Activated CD8-positive, alpha-beta memory T cell treated with anti-CD3 and anti-CD28 coated beads, Interleukin-2, amount 50 U/mL, for 24 hours (primary cell): ENCODE measurements around the gene OBP2B.
A peak's percentile ranks its signal among the peaks of the same experiment; 100 is the strongest.
"Not testable (repeated sequence)": the region's sequence is repeated elsewhere in the genome, so short reads cannot be mapped to it uniquely, and the experiment has no call there.

Experiments
- DNase-seq: peaks from one replicate; pipeline ENCODE4 v3.0.0-alpha.2; 2020; ENCODE audit errors: extremely low read depth

OBP2B gene

DNA sequence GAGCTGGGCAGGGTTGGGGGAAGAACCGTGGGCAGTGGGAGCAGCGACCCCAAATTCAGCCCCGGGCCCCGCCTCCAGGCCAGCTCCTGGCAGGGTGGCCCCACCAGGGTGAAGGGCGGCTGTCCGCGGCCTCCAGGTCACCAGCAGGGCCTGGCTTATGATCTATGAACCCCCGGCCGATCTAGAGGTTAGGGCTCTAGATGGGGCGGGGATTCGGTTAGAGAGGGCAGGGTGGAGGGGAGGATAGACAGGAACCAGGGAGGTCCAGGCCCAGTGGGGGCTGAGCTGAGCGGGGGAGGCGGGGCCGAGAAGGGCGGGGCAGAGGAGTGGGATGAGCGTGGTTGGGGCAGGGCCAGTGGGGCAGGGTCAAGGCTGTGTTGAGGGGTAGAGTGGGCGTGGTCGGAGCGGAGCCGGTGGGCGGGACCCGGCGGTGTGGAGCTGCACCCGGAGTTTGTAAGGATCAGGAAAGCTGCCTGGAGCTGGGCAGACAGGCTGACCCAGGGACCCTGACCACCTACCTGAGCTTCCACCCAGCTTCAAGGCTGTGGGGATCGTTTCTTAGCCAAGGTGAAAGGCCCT, 29.3 kb upstream of the OBP2B start:
- DNase-seq = peak; percentile 14

DNA sequence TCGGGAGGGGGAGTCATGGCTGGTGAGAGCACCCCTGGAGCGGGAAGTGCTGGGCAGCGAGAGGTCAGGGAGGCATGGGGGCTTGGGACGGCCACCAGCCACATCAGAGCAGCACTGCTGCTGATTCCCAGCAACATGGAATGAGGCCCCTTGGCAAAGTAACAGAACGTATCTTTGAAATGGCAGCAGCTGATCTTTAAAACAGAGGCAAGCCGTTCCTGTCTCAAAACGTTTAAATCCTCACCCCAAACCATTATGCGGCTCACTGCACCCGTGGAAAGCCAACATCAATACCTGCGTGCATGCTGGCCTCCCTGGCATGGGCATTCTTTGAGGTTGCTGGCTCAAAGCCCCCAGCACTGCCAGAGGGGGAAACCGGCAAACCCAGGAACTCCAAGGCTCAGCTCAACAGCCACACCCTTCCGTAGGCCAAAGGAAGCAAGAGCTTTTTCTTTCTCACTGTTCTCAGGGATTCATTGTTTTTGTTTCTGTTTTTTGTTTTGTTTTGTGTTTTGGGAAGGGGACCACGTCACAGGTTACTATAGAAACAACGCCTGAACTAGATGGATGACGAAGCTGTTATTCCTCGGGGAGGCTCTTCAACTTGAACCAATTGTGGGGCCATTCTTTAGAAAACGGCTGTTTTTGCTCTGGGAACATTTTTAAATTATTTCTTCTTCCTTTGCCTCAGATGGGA, 28.1 kb upstream of the OBP2B start:
- DNase-seq = no peak

DNA sequence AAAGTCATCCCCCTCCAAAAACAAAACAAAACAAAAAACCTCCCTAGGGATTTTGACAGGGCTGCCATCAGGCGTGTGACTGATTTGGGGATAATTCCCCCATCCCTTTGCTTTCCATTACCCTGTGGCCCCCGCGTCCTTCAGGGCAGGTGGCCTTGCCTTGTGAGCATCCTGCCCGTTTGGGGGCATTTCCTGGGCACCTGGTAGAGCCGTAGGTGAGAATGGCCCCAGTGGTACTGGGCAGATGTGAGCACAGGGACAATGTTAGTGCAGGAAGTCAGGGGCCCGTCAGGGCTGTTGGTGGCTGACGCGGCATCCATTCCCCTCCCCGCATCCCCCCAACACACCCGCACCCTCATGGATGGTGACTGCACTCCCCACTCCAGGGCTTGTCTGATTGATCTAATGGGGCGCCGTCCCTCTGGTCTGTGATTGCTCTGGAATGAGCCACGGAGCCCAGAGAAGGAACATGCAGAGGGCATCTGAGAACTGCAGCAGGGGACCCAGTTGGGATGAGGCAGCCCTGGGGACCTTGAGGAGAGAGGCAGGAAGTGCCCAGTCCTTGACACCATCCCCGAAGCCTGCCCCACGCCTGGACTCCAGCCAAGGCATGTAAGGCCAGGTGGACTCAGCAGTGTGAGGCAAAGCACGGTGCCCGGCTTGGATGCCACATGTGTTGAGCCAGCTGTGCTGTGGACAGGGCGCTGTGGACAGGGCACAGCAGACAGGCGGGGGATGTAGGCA, 27.4 kb upstream of the OBP2B start:
- not testable (repeated sequence) for DNase-seq

DNA sequence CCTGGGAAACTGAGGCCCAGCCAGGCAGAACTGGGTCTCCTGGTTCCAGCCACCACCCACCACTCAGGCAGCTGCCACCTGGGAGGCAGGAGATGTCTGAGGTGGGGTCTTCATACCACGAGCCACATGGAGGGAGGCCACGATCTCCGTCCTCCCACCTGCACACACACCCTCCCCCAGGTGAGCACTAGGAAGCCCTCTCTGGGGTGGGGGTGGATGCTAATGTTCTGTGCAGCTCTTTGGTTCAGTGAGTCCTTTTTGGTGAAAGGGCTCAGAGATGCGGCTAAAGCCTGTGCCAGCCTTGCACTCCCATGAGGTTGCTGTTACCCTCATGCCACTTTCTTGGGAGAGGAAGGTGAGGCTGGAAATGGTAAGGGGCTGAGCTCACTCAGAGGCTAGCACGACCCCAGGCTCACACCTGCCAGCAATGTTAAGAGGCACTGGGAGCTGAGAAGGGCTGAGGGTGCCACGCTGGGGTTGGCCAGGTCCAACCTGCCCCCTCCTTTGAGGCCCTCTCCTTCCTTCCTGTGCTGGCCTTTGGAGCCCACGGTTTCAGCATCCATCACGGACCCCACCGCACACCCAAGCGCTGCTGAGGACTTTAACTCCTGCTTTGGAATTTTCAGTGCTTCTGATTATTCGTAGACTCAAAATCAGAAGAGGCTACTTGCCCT, 26.6 kb upstream of the OBP2B start:
- DNase-seq = no peak

- no peak for DNase-seq
Observed at GRCh38 chr9:133234577-133235322, 25.7 kb upstream of the OBP2B start.

DNA sequence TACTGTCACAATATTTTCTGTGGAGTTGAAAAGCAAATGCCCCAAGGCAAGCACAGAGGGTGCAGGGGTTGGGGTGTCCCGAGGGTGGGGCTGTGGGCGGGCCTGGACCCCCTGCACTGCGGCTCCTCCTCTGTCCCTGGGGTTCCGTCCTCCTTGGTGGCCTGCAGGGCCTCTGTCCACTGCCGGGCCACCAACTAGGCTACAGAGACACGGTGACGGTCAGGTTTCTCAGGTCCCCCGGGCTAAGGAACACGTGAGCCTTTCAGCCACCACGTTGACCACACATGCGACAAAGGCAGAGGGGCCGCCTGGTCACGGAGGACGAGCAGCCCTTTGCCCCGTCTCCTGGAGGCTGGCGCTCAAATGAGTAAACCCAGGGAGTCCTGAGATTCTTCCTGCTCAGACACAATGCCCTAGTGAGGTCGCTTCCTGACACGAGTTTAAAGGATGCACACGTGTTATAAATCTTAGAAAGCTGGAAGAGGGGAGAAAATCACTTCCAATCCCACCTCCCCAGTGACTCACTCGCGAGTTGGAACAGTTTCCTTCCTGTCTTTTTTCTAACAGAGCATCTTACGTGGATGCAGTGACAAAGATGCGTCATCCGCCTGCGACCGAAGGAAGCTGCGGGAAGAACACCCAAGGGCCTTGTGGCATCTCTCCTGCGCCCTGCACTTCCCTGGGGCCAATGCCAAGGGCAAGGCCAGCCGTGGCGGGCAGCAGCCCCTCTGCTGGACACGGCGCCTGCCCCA, 24.8 kb upstream of the OBP2B start:
- DNase-seq = no peak

DNA sequence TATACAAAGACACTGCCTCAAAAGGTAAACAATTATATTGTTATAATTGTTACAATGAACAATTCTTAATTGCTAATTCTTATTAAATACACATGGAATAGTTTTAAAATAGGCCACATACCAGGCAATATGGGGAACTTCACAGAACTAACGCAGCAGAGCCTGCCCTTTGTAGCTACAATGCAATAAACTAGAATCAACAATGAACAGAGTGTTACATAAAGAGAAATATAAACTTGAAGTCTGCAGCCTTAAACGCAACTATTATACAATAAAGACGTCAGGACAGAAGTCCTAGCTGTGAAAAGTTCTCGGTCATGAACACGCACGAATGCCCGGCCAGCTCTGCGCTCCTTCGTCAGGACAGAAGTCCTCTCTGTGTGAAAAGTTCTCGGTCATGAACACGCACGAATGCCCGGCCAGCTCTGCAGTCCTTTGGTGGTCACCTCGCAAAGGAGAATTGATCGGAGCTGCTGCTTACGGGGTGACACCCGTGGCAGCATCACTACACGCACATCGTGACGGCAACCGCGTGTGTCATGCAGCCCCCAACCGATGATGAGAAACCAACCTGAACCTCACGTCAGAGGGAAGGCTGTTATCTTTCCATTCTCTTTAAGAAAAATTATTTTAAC, 23.0 kb upstream of the OBP2B start:
- not testable (repeated sequence) for DNase-seq

DNA sequence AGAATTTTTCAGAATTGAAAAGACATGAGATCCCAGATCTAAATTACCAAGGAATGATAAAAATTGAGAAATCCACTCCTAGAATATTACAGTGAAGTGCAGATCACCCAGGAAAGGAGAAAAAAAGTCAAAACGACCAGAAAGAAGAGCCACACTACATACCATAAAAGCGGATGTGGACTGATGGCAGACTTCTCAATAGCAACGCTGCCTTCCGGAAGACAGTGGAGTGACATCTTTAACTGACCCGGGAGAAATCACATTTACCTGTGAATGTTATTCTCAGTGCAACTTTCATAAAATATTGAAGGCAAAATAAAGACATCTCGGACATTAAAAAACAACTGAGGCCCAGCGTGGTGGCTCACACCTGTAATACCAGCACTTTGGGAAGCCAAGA, 21.5 kb upstream of the OBP2B start:
- not testable (repeated sequence) for DNase-seq

GRCh38 chr9:133230093-133230492, 21.0 kb upstream of the OBP2B start:
- DNase-seq = no peak

DNA sequence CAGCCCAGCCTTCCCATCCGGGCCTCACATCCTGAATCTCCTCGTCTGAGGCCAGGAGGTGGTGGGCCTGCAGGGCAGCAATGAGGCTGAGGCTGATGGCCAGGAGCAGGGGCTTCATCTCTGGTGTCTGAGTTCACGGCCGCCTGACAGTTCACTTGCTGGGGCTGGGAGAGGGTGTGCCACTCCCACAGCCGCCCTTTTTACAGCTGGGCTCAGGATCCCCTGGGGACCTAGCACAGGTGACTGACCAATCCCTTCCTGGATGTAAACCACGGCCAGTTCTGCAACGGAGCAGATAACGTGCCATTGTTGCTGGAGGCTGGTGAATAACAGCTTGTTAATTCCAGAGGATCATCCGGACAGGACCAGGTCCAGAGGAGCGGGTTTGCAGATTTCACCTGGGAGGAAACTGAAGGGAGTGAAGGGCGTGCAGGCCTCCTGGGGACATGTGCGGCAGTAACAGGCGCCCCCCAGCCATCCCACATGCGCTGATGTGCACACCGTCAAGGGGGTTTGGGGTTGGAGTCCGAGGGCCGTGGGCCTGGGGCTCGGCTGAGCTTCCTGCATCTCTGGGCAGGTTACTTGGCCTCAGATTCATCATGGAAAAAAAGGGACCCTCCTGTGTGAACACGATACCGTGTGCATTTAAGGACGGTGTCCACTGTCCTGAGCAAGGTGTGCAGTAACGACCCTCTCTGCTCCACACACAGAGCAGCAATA, 19.6 kb upstream of the OBP2B start:
- DNase-seq = not testable (repeated sequence)

GRCh38 chr9:133227996-133228395, 18.9 kb upstream of the OBP2B start:
- DNase-seq = not testable (repeated sequence)

DNA sequence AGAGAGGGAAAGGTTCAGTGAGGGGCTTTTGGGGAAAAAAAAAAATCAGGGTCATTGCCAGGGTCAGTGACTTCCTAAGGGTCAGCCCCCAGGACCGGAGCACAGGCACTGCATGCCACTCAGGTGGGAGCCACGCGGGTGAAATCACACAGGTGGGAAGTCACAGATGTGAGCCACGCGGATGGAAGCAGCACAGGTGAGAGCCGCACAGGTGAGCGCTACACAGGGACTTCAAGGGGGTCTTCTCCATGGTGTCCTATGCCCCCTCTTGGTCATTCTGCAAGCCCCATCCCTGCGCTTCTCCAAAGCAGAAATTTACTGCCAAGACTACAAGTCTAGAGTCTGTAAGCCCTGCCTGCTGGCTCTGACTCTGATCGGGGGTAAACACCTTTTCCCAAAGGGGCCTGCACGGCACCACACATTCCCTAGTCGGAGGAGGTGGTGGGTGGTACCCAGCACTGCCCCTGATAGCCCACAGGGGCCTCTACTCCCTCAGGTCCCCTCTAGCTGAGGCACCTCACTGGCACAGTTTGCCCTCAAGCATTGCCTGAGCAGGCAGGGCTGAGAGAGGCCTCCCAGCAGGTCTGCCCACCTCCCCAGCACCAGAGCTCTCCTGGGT, 18.3 kb upstream of the OBP2B start:
- DNase-seq = no peak

GRCh38 chr9:133226219-133227171, 17.4 kb upstream of the OBP2B start:
- DNase-seq = no peak

DNA sequence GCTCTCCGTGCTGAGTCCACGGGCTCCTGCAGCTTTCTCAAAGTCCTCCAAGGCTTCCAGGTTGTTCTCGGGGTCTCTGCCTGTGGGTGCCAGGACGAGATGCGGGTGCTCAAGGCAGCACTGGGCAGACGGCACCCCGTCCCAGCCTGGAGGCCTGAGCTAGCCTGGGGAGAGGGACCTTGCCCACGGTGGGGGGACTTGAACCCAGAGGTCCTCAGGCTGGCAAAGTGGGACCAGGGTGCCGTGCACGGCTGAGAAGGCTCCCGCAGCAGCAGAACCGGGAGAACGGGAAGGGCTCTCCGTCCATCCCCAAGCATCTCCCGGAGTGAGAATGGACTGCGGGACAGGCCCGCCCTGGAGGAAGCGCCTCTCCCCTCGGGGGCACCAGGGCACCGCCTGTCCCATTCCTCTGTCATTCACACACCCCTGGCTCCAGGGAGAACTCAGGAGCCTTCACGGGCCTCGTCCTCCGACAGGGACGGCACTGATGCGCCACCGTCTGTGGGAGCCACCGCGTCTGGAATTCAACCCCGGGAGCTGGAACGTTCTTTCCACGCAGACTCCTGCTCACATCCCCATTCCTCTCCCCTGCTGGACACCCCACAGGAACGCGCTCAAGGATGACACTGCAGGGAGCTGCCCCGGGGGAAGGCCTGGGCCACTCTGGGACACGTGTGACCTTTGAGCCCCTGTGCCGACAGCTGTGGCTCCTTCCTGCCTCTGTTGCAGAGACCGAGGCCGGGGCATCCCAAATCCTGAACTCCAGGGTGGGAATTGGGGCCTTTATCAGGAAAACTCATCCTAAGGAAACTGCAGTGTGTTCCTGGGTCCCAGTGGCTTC, 16.3 kb upstream of the OBP2B start:
- no peak for DNase-seq

- DNase-seq = no peak
Observed at GRCh38 chr9:133224762-133225161, 15.7 kb upstream of the OBP2B start.

GRCh38 chr9:133223159-133223756, 14.2 kb upstream of the OBP2B start:
- DNase-seq = not testable (repeated sequence)

DNA sequence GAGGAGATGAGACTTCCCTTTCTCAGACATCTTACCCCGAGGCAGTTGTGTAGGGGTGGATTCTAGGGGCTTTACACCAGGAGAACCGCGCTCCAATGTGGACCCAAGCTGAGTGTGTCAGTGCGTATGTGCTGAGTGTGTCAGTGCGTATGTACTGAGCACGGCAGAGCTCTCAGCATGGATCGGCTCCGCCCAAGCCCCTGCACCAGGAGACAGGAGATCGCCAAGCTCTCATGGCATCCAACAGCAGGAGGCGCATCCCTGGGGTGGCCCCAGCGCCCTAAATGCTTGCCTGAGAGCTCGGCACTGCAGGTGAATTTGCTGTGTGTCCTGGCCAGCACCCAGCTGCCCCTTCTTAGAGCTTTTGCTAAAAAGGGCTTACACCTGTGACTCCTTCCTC, 12.9 kb upstream of the OBP2B start:
- not testable (repeated sequence) for DNase-seq
